MM.1S (cell line): ENCODE data around the gene TAS2R39.

Experiments
- CTCF ChIP-seq: fragments of 300-600 bp; sonication (generic); IDR thresholded peaks from 2 replicates; pipeline ENCODE4 v1.5.1; 2016; ENCODE audit warnings: antibody characterized with exemption, low read length, mixed read lengths
- EZH2 ChIP-seq: fragments of 300-600 bp; sonication (generic); optimal IDR thresholded peaks from 2 replicates; pipeline ENCODE3; 2017; ENCODE audit warnings: low read depth, mild to moderate bottlenecking, antibody characterized with exemption, low read length, mixed read lengths
- EZH2phosphoT487 ChIP-seq: fragments of 300-600 bp; sonication (generic); IDR thresholded peaks from 2 replicates; pipeline ENCODE4 v1.6.1; 2018; ENCODE audit warnings: antibody characterized with exemption, low read length

DNA sequence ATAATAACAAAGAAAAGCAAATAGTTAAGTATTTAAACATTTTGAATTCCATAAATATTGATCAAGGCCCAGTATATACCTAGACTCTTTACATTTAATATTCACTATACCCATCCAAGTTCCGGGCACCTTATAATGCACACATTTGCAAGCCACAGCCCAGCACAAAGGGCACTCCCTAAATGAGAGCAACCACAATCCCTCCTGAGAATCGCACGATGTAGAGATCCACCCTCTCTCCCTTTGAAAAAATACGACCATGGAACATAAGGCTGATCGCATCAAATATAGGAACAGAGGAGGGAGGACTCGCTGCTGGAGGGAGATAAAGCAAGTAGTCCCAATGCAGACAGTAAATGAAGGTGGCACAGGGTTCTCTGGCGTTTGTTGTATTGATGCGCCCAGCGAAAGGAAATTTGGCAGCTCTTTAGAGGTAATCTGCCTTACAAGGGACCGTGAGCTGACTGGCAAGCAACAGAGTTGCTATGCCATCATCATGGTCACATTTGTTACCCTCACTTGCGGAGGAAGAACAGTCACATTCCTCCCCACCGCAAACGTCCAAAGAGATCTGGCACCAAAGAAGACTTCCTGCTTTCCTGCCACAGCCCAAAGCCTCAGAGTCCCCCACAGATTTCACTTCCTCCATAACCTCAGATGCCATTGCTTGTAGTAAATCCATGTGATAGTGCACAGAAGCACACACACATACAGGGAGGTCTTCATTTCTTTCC lies 22.5 kb downstream of the TAS2R39 start:
- TF ChIP-seq CTCF = no peak
- TF ChIP-seq EZH2phosphoT487 = no peak
- TF ChIP-seq EZH2 = no peak
